Nephron progenitor cell (in vitro differentiated cells): ENCODE results near the gene GALE.

Experiments
- DNase-seq: peaks from one replicate; pipeline ENCODE4 v3.0.0; 2021
- H3K27ac Mint-ChIP-seq: 2 replicates; pipeline ENCODE4 v1.8.0; 2021; ENCODE audit warnings: mild to moderate bottlenecking, moderate library complexity, mixed read lengths
- H3K27me3 Mint-ChIP-seq: 2 replicates; pipeline ENCODE4 v1.8.0; 2021; ENCODE audit warnings: mild to moderate bottlenecking, low read depth, mixed read lengths; ENCODE audit not compliant: poor library complexity
- H3K36me3 Mint-ChIP-seq: 2 replicates; pipeline ENCODE4 v1.8.0; 2021; ENCODE audit warnings: low read depth, mixed read lengths
- H3K4me1 Mint-ChIP-seq: 2 replicates; pipeline ENCODE4 v1.8.0; 2021; ENCODE audit warnings: mixed read lengths
- H3K4me3 Mint-ChIP-seq: 2 replicates; pipeline ENCODE4 v1.8.0; 2021; ENCODE audit warnings: mild to moderate bottlenecking, moderate library complexity, mixed read lengths
- H3K9me3 Mint-ChIP-seq: 2 replicates; pipeline ENCODE4 v1.8.0; 2021; ENCODE audit warnings: mild to moderate bottlenecking, moderate library complexity, mixed read lengths
- CTCF ChIP-seq: fragments of 200-600 bp; sonication (generic); IDR thresholded peaks from 2 replicates; pipeline ENCODE4 v1.5.0; 2021; ENCODE audit warnings: antibody characterized with exemption

Gene GALE

GRCh38 chr1:23763041-23763577 is 37.4 kb downstream of the GALE start:
- H3K4me3 Mint-ChIP-seq: no peak overlapping the region
- TF ChIP-seq CTCF: no peak
- H3K4me1 Mint-ChIP-seq: no peaks in the 10 kb centered on the region
- no peak for DNase-seq
- peak overlapping the region; percentile 48 for H3K27ac Mint-ChIP-seq
- H3K36me3 Mint-ChIP-seq: peaks cover 60% of the 10 kb centered on the region
- H3K27me3 Mint-ChIP-seq: no peaks in the 10 kb centered on the region
- no peaks in the 10 kb centered on the region for H3K9me3 Mint-ChIP-seq

GRCh38 chr1:23759277-23759676 is 41.3 kb downstream of the GALE start:
- no peaks in the 10 kb centered on the region for H3K4me1 Mint-ChIP-seq
- H3K4me3 Mint-ChIP-seq: no peak overlapping the region
- no peaks in the 10 kb centered on the region for H3K9me3 Mint-ChIP-seq
- no peak for DNase-seq
- peak overlapping the region; percentile 83 for H3K27ac Mint-ChIP-seq
- H3K36me3 Mint-ChIP-seq: peaks cover 67% of the 10 kb centered on the region
- TF ChIP-seq CTCF: no peak
- H3K27me3 Mint-ChIP-seq: no peaks in the 10 kb centered on the region

DNA sequence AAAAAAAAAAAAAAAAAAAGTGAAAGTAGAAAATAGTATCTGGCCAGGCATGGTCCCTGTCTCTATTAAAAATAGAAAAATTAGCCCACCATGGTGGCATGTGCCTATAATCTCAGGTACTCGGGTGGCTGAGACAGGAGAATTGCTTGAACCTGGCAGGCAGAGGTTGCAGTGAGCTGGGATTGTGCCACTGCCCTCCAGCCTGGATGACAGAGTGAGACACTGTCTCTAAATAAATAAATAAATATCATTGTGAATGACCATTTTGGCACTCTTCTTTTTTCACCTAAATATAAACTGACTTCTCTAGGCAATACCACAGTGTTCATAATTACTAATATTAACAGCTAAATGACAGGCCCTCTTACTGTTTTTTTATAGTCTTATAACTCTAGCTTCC is 42.7 kb downstream of the GALE start:
- Mint-ChIP-seq H3K36me3 (peaks cover 65% of the 10 kb centered on the region), H3K4me1 (no peaks in the 10 kb centered on the region), H3K9me3 (no peaks in the 10 kb centered on the region), H3K27me3 (peaks cover 3% of the 10 kb centered on the region), H3K4me3 (no peak overlapping the region), H3K27ac (no peak overlapping the region)
- TF ChIP-seq CTCF: no peak
- DNase-seq: no peak

DNA sequence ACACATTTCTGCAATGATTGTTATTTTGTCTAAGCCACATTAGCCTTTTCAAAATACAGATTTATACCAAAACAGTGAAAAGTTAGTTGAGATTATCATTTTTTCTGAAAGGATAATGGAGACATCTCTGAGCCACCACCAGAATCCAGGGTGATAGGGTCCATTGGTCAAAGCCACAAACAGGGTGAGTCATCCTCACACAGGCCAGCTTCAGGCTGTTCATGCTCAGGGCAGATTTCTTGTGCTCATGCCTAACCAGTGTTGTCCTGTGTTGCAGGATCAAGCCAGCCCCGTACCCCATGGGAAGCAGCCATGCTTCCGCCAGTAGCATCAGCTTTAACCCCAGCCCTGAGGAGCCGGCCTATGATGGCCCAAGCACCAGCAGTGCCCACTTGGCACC is 43.9 kb downstream of the GALE start:
- no peak for DNase-seq
- Mint-ChIP-seq H3K27me3 (peaks cover 3% of the 10 kb centered on the region), H3K4me3 (no peak overlapping the region), H3K36me3 (peaks cover 61% of the 10 kb centered on the region), H3K4me1 (no peaks in the 10 kb centered on the region), H3K9me3 (no peaks in the 10 kb centered on the region), H3K27ac (no peak overlapping the region)
- TF ChIP-seq CTCF: no peak

- H3K27me3 Mint-ChIP-seq: peaks cover 8% of the 10 kb centered on the region
- no peaks in the 10 kb centered on the region for H3K4me1 Mint-ChIP-seq
- H3K9me3 Mint-ChIP-seq: no peaks in the 10 kb centered on the region
- TF ChIP-seq CTCF: no peak
- no peak overlapping the region for H3K4me3 Mint-ChIP-seq
- H3K36me3 Mint-ChIP-seq: peaks cover 56% of the 10 kb centered on the region
- no peak for DNase-seq
- no peak overlapping the region for H3K27ac Mint-ChIP-seq
Observed at GRCh38 chr1:23752909-23753308, 47.6 kb downstream of the GALE start.

DNA sequence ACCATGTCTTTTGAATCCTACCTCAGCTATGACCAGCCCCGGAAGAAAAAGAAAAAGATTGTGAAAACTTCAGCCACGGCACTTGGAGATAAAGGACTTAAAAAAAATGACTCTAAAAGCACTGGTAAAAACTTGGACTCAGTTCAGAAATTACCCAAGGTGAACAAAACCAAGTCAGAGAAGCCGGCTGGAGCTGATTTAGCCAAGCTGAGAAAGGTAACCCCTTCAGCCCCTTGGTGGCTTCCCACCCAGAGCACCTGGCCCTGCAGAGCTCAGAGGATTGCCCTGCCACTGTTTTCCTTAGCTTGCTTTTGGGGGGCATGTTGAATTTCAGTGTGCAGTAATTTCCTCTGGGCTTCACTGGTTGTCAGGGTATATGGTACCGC is 48.7 kb downstream of the GALE start:
- Mint-ChIP-seq H3K4me1 (peaks cover 3% of the 10 kb centered on the region), H3K9me3 (no peaks in the 10 kb centered on the region), H3K4me3 (no peak overlapping the region), H3K36me3 (peaks cover 54% of the 10 kb centered on the region), H3K27ac (peak overlapping the region; percentile 5), H3K27me3 (peaks cover 8% of the 10 kb centered on the region)
- no peak for DNase-seq
- TF ChIP-seq CTCF: no peak
